HepG2 (cell line): ENCODE measurements around the gene ANO9. TPM values are rescaled to one million over a fixed set of nuclear protein-coding genes. Genes with fewer than 3 reads are reported as not detected.

Experiments
- AKAP8 ChIP-seq: sonication (generic); formaldehyde crosslinking; IDR thresholded peaks from 2 replicates; pipeline ENCODE4 v1.5.1; 2020; ENCODE audit warnings: mild to moderate bottlenecking, missing genetic modification reagents
- HNRNPH1 ChIP-seq: fragments of 200-400 bp; formaldehyde crosslinking; optimal IDR thresholded peaks from 2 replicates; pipeline ENCODE3; 2017; ENCODE audit warnings: mild to moderate bottlenecking, low read depth, low read length
- HNRNPL ChIP-seq: fragments of 200-400 bp; formaldehyde crosslinking; IDR thresholded peaks from 2 replicates; pipeline ENCODE4 v1.6.1; 2017; ENCODE audit warnings: mild to moderate bottlenecking, low read depth, low read length
- HOXA5 ChIP-seq: sonication (generic); formaldehyde crosslinking; IDR thresholded peaks from 2 replicates; pipeline ENCODE4 v1.4.0; 2020; ENCODE audit warnings: missing genetic modification reagents
- IKZF4 ChIP-seq: sonication (generic); formaldehyde crosslinking; IDR thresholded peaks from 2 replicates; pipeline ENCODE4 v1.5.1; 2020; ENCODE audit warnings: borderline replicate concordance, mild to moderate bottlenecking, low read depth, missing genetic modification reagents; ENCODE audit errors: not compliant biosample characterization
- KDM4B ChIP-seq: sonication (generic); formaldehyde crosslinking; IDR thresholded peaks from 2 replicates; pipeline ENCODE4 v1.4.0; 2020; ENCODE audit warnings: missing genetic modification reagents
- MAFF ChIP-seq: IDR thresholded peaks from 2 replicates; pipeline ENCODE4 v1.6.1; 2011; ENCODE audit warnings: low read depth, low read length, improper control_type of control experiment
- MNT ChIP-seq: fragments of 450-650 bp; IDR thresholded peaks from 2 replicates; pipeline ENCODE4 v1.6.1; 2016
- NR2F2 ChIP-seq: IDR thresholded peaks from 2 replicates; pipeline ENCODE4 v1.6.1; 2012; ENCODE audit warnings: low read depth, inconsistent platforms, borderline replicate concordance
- THRA ChIP-seq: sonication (generic); formaldehyde crosslinking; IDR thresholded peaks from 2 replicates; pipeline ENCODE4 v1.4.0; 2020; ENCODE audit warnings: missing genetic modification reagents, borderline replicate concordance
- ZNF317 ChIP-seq: sonication (generic); formaldehyde crosslinking; IDR thresholded peaks from 2 replicates; pipeline ENCODE4 v1.5.0; 2020; ENCODE audit warnings: mild to moderate bottlenecking, missing genetic modification reagents
- ZNF580 ChIP-seq: IDR thresholded peaks from 2 replicates; pipeline ENCODE4 v1.6.1; 2016; ENCODE audit warnings: low read depth, borderline replicate concordance
- ZNF652 ChIP-seq: IDR thresholded peaks from 2 replicates; pipeline ENCODE4 v1.6.1; 2016; ENCODE audit warnings: low read depth, borderline replicate concordance
- ZNF773 ChIP-seq: sonication (generic); formaldehyde crosslinking; IDR thresholded peaks from 2 replicates; pipeline ENCODE4 v1.4.0; 2020; ENCODE audit warnings: missing genetic modification reagents, borderline replicate concordance
- ZNF839 ChIP-seq: sonication (generic); formaldehyde crosslinking; IDR thresholded peaks from 2 replicates; pipeline ENCODE4 v1.4.0; 2020; ENCODE audit warnings: missing genetic modification reagents, mild to moderate bottlenecking, borderline replicate concordance
- ZSCAN9 ChIP-seq: IDR thresholded peaks from 2 replicates; pipeline ENCODE4 v1.6.1; 2016; ENCODE audit warnings: borderline replicate concordance
- polyA plus RNA-seq, 8 experiments: library from polyadenylated mRNA; depleted of rRNA in 3 of 8; stranded (reverse) in 7 of 8; unstranded in 1 of 8; fragments of >200 nt; fragmentation: Illumina TruSeq in 4 of 8; extraction: Trizol in 4 of 8; gene quantifications; 2 replicates each; pipeline versions ENCODE4 v1.2.1 to v1.2.3, GENCODE V29; 2011 to 2016; ENCODE audit warnings: low read depth in 4 of 8, missing spikeins in 1 of 8, mixed read lengths in 1 of 8; ENCODE audit not compliant: insufficient read depth in 1 of 8
- total RNA-seq, 5 experiments: library from RNA; depleted of rRNA; stranded (reverse); fragments of >200 nt; fragmentation: Illumina TruSeq; extraction: Trizol; gene quantifications; 2 replicates each; pipeline ENCODE4 v1.2.3, GENCODE V29; 2016; ENCODE audit warnings: low read depth in 1 of 5
- TF ChIP-seq, protein P1 (sequence below): sonication (generic); formaldehyde crosslinking; IDR thresholded peaks from 2 replicates; pipeline ENCODE4 v1.4.0; 2020; ENCODE audit warnings: missing genetic modification reagents
- TF ChIP-seq, protein P2 (sequence below), 2 experiments: sonication (generic) in 1 of 2; formaldehyde crosslinking in 1 of 2; IDR thresholded peaks; 2 replicates each; pipeline versions ENCODE4 v1.4.0 to v1.6.1; 2018 to 2020; ENCODE audit warnings: missing genetic modification reagents in 2 of 2, borderline replicate concordance in 1 of 2, low read depth in 1 of 2, mild to moderate bottlenecking in 1 of 2, missing biosample characterization in 1 of 2
- TF ChIP-seq, protein P3 (sequence below): sonication (generic); formaldehyde crosslinking; conservative IDR thresholded peaks from 2 replicates; pipeline ENCODE4 v1.4.0; 2020; ENCODE audit warnings: missing genetic modification reagents

ANO9 gene
- total and polyA plus RNA-seq, 2 of the 13 experiments (the other 11 are each of a cell fraction or from before 2014, with no cell fraction given) = 8.9 to 14.3 TPM

GRCh38 chr11:394034-394857 is 47.6 kb downstream of the ANO9 start, which contains the start of gene PKP3 (continued):
- no peak for TF ChIP-seq ZNF652 (CRISPR knock-in tag)
- TF ChIP-seq AKAP8 = 0 out of 2 replicates have a peak, but pooled peaks have one; percentile 24
- TF ChIP-seq, protein P1, sequence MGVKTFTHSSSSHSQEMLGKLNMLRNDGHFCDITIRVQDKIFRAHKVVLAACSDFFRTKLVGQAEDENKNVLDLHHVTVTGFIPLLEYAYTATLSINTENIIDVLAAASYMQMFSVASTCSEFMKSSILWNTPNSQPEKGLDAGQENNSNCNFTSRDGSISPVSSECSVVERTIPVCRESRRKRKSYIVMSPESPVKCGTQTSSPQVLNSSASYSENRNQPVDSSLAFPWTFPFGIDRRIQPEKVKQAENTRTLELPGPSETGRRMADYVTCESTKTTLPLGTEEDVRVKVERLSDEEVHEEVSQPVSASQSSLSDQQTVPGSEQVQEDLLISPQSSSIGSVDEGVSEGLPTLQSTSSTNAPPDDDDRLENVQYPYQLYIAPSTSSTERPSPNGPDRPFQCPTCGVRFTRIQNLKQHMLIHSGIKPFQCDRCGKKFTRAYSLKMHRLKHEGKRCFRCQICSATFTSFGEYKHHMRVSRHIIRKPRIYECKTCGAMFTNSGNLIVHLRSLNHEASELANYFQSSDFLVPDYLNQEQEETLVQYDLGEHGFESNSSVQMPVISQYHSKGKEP (CRISPR knock-in tag) = no peak
- no peak for TF ChIP-seq HOXA5
- TF ChIP-seq ZNF773 (CRISPR knock-in tag) = no peak
- TF ChIP-seq IKZF4 (CRISPR knock-in tag) = peak; percentile 77
- TF ChIP-seq HNRNPL = 0 out of 2 replicates have a peak, but pooled peaks have one; percentile 34
- no peak; the same call in 1 of the 2 replicates for TF ChIP-seq MNT
- no peak for TF ChIP-seq ZNF580 (CRISPR knock-in tag)
- TF ChIP-seq ZNF839 (CRISPR knock-in tag) = no peak
- TF ChIP-seq HNRNPH1 = no peak
- TF ChIP-seq ZNF317 (CRISPR knock-in tag) = no peak
- TF ChIP-seq MAFF = no peak
- TF ChIP-seq THRA (CRISPR knock-in tag) = 0 out of 2 replicates have a peak, but pooled peaks have one; percentile 16
- no peak for TF ChIP-seq NR2F2
- TF ChIP-seq, protein P2, sequence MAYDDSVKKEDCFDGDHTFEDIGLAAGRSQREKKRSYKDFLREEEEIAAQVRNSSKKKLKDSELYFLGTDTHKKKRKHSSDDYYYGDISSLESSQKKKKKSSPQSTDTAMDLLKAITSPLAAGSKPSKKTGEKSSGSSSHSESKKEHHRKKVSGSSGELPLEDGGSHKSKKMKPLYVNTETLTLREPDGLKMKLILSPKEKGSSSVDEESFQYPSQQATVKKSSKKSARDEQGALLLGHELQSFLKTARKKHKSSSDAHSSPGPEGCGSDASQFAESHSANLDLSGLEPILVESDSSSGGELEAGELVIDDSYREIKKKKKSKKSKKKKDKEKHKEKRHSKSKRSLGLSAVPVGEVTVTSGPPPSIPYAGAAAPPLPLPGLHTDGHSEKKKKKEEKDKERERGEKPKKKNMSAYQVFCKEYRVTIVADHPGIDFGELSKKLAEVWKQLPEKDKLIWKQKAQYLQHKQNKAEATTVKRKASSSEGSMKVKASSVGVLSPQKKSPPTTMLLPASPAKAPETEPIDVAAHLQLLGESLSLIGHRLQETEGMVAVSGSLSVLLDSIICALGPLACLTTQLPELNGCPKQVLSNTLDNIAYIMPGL (CRISPR knock-in tag; IDR thresholded peaks at IDR 0.05; ENCODE audit: borderline replicate concordance in 1 of 2, low read depth in 1 of 2) = peak; percentile 34 to 84; a peak in 3 of 4 replicates
- no peak for TF ChIP-seq KDM4B
- TF ChIP-seq, protein P3, sequence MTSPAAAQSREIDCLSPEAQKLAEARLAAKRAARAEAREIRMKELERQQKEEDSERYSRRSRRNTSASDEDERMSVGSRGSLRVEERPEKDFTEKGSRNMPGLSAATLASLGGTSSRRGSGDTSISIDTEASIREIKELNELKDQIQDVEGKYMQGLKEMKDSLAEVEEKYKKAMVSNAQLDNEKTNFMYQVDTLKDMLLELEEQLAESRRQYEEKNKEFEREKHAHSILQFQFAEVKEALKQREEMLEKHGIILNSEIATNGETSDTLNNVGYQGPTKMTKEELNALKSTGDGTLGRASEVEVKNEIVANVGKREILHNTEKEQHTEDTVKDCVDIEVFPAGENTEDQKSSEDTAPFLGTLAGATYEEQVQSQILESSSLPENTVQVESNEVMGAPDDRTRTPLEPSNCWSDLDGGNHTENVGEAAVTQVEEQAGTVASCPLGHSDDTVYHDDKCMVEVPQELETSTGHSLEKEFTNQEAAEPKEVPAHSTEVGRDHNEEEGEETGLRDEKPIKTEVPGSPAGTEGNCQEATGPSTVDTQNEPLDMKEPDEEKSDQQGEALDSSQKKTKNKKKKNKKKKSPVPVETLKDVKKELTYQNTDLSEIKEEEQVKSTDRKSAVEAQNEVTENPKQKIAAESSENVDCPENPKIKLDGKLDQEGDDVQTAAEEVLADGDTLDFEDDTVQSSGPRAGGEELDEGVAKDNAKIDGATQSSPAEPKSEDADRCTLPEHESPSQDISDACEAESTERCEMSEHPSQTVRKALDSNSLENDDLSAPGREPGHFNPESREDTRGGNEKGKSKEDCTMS (CRISPR knock-in tag) = no peak
- TF ChIP-seq ZSCAN9 = no peak; the same call in 1 of the 2 replicates
